NCI-H345 (cell line): ENCODE data around the gene KCNK4.

Experiments
- DNase-seq: peaks from one replicate; lab custom pipeline; 2025; lab: John Stamatoyannopoulos, UW

Gene KCNK4

GRCh38 chr11:64268893-64269539 lies 22.1 kb upstream of the KCNK4 start:
- peak; percentile 43 for DNase-seq

DNA sequence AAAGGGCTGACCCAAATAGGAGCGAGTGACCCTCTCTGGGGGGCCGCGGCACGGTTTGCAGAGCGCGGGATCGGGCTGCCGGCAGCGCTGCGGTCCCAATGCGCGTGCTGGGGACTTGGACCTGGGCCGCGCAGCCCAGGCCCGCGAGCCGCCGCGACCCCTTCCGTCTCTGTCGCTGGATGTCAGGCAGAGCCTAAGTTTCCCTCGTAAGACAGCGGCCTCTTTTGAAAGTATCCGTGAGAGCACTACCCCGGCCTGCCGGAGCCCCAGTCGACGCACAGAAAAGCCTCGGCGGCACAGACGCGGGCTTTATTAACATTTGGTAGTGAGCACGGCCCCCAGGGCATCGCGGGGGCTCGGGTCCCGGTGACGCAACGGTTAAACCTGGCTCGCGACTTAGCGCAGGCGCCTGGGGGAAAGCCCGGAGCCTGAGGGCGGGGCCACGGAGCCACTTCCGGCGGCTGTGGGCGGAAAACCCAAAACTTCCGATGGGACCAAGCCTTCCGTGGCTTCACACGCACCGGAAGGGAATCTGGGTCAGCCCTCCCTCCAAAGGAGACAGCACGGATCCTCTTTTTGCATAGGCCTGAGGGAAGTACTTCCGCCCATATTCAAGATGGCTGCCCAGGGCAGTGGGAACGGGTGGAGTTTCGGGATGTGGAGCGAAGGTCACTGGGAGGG lies 21.4 kb upstream of the KCNK4 start:
- DNase-seq = peak; percentile 99

- no peak for DNase-seq
Measured at GRCh38 chr11:64275031-64275800, 15.9 kb upstream of the KCNK4 start.

DNA sequence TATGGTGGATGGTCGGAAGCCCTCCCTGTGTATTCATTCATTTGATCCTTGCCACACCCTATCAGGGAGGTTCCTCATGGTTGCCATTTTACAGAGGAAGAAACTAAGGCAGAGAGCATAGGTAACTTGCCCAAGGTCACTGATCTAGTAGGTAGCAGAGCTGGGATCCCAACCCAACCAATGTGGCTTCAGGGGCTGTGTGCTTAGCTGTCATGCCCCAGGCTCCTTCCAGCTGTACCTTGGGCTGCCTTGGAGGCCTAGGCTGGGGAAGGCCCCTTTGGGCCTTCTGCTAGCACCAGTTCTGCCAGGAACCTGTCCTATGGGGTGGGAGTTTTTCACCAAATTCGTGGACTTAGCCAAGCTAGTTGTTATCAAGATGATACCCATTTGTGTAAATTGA lies 15.3 kb upstream of the KCNK4 start:
- no peak for DNase-seq

GRCh38 chr11:64276653-64277431 lies 14.3 kb upstream of the KCNK4 start:
- DNase-seq = no peak

- DNase-seq = no peak
Measured at GRCh38 chr11:64278576-64279190, 12.4 kb upstream of the KCNK4 start.

DNA sequence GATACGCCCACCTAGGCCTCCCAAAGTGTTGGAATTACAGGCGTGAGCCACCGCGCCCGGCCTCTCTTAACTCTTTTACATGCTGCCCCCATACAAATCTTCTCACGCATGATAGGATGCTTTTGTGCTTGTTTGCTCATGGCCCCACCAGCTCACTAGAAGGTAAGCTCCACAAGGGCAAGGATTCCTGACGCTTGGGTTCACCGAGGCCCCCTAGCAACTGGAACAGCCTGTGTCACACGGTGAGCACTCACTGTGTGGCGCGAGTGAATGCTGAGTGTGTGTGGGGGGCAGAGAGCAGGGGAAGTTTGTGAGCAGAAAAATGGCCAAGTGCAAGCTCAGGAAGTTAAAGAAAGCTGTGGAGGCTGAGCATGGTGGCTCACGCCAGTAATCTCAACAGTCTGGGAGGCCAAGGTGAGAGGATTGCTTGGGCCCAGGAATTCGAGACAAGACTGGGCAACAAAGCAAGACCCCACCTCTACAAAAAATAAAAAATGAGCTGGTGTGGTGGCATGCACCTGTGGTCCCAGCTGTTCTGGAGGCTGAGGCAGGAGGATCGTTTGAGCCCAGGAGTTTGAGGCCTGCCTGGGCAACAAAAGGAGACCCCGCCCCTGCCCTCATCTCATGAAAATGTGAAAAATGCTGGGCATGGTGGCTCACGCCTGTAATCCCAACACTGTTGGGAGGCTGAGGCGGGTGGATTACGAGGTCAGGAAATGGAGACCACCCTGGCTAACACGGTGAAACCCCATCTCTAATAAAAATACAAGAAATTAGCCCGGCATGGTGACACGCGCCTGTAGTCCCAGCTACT lies 8.9 kb upstream of the KCNK4 start:
- no peak for DNase-seq

- no peak for DNase-seq
Measured at GRCh38 chr11:64283092-64283491, 8.0 kb upstream of the KCNK4 start.

GRCh38 chr11:64284048-64284961 lies 6.8 kb upstream of the KCNK4 start, which contains the start of gene BAD:
TSS of gene BAD (minus strand) at chr11:64284665. CDS start at chr11:64284368, 297 bp downstream.
- DNase-seq = peak; percentile 96

DNA sequence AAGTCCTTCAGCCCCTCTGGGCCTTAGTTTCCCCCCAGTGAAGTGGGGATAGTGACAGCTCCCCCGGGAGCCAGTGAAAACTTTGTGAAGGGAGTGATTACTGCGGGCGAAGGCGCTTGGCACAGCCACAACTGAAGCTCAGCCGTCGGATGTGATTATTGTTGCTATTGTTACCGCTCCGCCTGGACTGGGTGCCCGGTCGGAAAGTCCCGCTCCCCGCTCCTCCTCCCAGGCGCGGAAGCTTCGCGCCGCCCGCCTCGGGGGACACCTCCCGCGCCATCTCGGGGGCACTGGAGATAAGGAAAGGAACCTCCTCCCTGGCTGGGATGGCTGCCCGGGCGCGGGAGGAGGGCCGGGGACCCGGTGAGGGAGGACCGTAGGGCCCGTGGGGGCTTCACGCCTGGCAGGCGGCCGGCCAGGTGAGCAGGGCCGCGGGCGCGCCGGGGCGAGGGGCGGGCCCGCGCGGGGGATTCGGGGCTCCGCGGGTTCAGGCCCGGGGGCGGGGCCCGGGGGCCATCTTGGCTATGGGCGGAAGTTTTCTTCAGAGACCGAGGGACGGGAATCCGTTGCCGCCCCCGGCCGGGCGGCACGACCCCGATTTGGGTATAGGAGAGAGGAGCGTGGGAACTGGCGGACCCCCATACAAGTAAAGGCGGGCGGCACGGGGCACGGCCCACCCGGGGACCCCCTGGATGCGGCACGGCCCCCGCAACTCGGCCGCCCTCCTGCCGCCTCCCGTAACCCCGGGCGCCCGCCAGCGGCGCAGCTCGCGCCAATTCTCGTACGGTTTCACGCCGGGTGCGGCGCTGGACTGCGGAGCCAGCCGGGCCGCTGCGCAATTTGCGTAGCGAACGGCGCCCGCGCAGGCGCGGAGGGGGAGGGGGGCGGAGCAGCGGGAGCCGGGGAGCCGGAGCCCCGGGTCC lies 5.9 kb upstream of the KCNK4 start, which contains the start of gene GPR137:
GPR137 (plus strand) TSS at position 887 of the 923 bp plus-strand sequence. CDS start 677 bp downstream, outside the sequence.
- DNase-seq = peak; percentile 88

GRCh38 chr11:64285885-64286800 lies 5.0 kb upstream of the KCNK4 start:
- DNase-seq = peak; percentile 76

DNA sequence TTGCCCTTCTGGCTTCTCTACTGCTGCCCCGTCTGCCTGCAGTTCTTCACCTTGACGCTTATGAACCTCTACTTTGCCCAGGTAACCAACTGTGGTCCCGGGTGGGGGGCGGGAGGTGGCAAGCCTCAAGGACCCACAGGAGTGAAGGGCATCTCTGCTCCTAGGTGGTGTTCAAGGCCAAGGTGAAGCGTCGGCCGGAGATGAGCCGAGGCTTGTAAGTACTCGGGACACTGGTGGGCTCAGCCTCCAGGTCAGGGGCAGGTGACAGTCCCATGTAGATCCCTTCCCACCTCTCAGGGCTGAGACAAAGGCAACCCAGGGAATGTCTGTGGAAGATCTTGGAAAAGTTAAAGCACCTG lies 4.3 kb upstream of the KCNK4 start:
- DNase-seq = no peak

- no peak for DNase-seq
Measured at GRCh38 chr11:64287676-64288352, 3.3 kb upstream of the KCNK4 start.

DNA sequence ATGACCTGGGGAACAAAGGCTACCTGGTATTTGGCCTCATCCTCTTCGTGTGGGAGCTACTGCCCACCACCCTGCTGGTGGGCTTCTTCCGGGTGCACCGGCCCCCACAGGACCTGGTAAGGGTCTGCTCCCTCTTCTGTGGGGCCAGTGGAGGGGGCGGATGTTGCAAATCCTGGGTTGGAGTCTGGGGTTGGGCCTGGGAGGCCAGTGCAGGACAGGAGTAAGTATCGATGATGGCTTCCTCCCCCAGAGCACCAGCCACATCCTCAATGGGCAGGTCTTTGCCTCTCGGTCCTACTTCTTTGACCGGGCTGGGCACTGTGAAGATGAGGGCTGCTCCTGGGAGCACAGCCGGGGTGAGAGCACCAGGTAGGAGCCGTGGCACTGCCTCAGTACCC lies 2.8 kb upstream of the KCNK4 start:
- no peak for DNase-seq

GRCh38 chr11:64289002-64289564 lies 2.0 kb upstream of the KCNK4 start:
- no peak for DNase-seq
